KMS-11 (cell line): Measurements from ENCODE around the gene ARHGAP9.

ENCODE experiments used
- H2AFZ ChIP-seq: fragments of 200-600 bp; sonication (generic); 2 replicates; pipeline ENCODE4 v1.6.1; 2016; ENCODE audit warnings: antibody characterized with exemption, mixed run types, low read depth
- H3K27ac ChIP-seq: fragments of 200-600 bp; sonication (generic); 2 replicates; pipeline ENCODE4 v1.6.1; 2016; ENCODE audit warnings: mild to moderate bottlenecking, mixed run types
- H3K27me3 ChIP-seq: fragments of 200-600 bp; sonication (generic); 2 replicates; pipeline ENCODE4 v1.6.1; 2017; ENCODE audit warnings: mild to moderate bottlenecking, low read depth, mixed run types, moderate library complexity; ENCODE audit not compliant: insufficient read depth
- H3K36me3 ChIP-seq: fragments of 200-600 bp; sonication (generic); 2 replicates; pipeline ENCODE4 v1.6.1; 2017; ENCODE audit warnings: mild to moderate bottlenecking, mixed run types; ENCODE audit not compliant: insufficient read depth
- H3K4me1 ChIP-seq: fragments of 200-600 bp; sonication (generic); 2 replicates; pipeline ENCODE4 v1.6.1; 2016; ENCODE audit warnings: mild to moderate bottlenecking, low read depth, mixed run types; ENCODE audit not compliant: poor library complexity, severe bottlenecking
- H3K4me2 ChIP-seq: fragments of 200-600 bp; sonication (generic); 2 replicates; pipeline ENCODE4 v1.7.0; 2016; ENCODE audit warnings: mild to moderate bottlenecking, mixed run types
- H3K4me3 ChIP-seq: fragments of 200-600 bp; sonication (generic); IDR thresholded peaks from 2 replicates; pipeline ENCODE4 v1.6.1; 2017; ENCODE audit warnings: low read depth, low read length, mixed read lengths; ENCODE audit not compliant: insufficient read depth
- H3K79me2 ChIP-seq: fragments of 200-600 bp; sonication (generic); 2 replicates; pipeline ENCODE4 v1.6.1; 2016; ENCODE audit warnings: low read depth, mixed run types; ENCODE audit not compliant: insufficient read depth
- H3K9ac ChIP-seq: fragments of 200-600 bp; sonication (generic); 2 replicates; pipeline ENCODE4 v1.6.1; 2016; ENCODE audit warnings: mild to moderate bottlenecking, mixed run types
- H4K20me1 ChIP-seq: fragments of 200-600 bp; sonication (generic); 2 replicates; pipeline ENCODE4 v1.6.1; 2016; ENCODE audit warnings: mild to moderate bottlenecking, mixed run types; ENCODE audit not compliant: insufficient read depth
- TF ChIP-seq, protein P1 (sequence below): fragments of 200-600 bp; sonication (generic); conservative IDR thresholded peaks from 2 replicates; pipeline ENCODE4 v1.6.1; 2017; ENCODE audit warnings: low read depth, mild to moderate bottlenecking, antibody characterized with exemption, low read length, moderate library complexity, mixed read lengths

Gene ARHGAP9

DNA sequence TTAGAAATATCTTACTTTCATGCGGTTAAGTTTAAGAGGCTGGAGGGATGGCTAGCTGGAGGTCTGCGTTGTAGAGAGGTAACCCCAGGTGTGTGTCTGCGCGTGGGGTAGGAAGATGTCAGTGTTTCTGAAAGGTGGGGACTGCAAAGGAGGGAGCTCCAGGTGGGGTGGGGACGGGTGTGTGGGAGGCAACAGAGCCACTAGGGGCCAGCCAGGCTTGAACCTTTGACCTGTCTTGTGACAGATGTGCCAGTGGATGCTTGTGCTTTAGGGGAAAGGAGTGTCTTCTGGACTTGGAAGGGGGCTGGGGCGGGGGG lies 19.2 kb downstream of the ARHGAP9 start:
- Histone ChIP-seq H3K27ac (no peak overlapping the region), H4K20me1 (no peaks in the 10 kb centered on the region), H3K79me2 (no peaks in the 10 kb centered on the region), H3K4me3 (no peak overlapping the region), H3K9ac (no peak overlapping the region), H3K4me1 (peaks cover 50% of the 10 kb centered on the region), H3K36me3 (no peaks in the 10 kb centered on the region), H3K4me2 (peak overlapping the region; percentile 88), H3K27me3 (peaks cover 43% of the 10 kb centered on the region), H2AFZ (no peak overlapping the region; the same call in 1 of the 2 replicates)
- TF ChIP-seq, protein P1, sequence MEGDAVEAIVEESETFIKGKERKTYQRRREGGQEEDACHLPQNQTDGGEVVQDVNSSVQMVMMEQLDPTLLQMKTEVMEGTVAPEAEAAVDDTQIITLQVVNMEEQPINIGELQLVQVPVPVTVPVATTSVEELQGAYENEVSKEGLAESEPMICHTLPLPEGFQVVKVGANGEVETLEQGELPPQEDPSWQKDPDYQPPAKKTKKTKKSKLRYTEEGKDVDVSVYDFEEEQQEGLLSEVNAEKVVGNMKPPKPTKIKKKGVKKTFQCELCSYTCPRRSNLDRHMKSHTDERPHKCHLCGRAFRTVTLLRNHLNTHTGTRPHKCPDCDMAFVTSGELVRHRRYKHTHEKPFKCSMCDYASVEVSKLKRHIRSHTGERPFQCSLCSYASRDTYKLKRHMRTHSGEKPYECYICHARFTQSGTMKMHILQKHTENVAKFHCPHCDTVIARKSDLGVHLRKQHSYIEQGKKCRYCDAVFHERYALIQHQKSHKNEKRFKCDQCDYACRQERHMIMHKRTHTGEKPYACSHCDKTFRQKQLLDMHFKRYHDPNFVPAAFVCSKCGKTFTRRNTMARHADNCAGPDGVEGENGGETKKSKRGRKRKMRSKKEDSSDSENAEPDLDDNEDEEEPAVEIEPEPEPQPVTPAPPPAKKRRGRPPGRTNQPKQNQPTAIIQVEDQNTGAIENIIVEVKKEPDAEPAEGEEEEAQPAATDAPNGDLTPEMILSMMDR: no peak

DNA sequence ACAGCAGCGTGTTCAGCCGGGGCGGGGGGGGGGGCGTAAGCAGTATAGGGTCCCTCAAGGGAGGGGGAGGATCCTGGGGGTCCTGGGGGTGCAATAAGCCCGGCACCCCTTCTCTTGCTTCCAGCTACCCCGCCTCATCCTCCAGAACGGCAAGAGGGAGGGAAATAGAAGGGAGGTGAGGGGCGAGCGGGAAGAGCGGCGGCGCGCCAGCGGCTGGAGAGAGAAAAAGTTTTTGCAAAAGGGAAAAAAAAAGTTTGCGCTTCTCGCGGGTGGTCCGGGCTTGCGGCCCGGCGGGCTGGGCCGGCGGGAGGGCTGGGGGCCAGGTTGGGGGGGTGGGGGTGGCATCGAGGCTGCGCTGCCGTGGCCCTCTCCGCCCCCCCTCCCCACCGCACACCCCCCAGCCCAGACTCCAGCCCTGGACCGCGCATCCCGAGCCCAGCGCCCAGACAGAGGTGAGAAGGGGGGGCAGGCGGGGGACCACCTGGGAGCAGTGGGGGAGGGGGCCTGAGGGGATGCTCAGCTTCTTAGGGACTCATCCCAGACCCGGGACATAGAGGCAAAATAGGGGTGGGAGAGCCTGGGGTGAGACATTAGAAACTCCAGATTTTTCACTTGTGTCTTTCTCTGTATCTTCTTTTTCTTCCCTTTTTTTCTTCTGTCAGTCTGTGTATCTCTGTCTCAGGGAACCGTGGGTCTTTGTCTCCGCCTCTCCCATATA lies 19.8 kb downstream of the ARHGAP9 start, which contains the start of gene GLI1:
GLI1 (plus strand) TSS at position 36 of the 718 bp plus-strand sequence. CDS start 3,907 bp downstream, outside the sequence.
- H3K4me1 ChIP-seq: peaks cover 55% of the 10 kb centered on the region
- TF ChIP-seq, protein P1: no peak
- H3K79me2 ChIP-seq: no peaks in the 10 kb centered on the region
- no peaks in the 10 kb centered on the region for H3K36me3 ChIP-seq
- peak within 1 kb of the TSS; percentile 40 for H3K9ac ChIP-seq
- H2AFZ ChIP-seq: peak within 1 kb of the TSS; percentile 95
- peak within 1 kb of the TSS; percentile 88 for H3K4me3 ChIP-seq
- peaks cover 37% of the 10 kb centered on the region for H3K27me3 ChIP-seq
- no peaks in the 10 kb centered on the region for H4K20me1 ChIP-seq
- peak within 1 kb of the TSS; percentile 90 for H3K4me2 ChIP-seq
- H3K27ac ChIP-seq: peak within 1 kb of the TSS; percentile 47

DNA sequence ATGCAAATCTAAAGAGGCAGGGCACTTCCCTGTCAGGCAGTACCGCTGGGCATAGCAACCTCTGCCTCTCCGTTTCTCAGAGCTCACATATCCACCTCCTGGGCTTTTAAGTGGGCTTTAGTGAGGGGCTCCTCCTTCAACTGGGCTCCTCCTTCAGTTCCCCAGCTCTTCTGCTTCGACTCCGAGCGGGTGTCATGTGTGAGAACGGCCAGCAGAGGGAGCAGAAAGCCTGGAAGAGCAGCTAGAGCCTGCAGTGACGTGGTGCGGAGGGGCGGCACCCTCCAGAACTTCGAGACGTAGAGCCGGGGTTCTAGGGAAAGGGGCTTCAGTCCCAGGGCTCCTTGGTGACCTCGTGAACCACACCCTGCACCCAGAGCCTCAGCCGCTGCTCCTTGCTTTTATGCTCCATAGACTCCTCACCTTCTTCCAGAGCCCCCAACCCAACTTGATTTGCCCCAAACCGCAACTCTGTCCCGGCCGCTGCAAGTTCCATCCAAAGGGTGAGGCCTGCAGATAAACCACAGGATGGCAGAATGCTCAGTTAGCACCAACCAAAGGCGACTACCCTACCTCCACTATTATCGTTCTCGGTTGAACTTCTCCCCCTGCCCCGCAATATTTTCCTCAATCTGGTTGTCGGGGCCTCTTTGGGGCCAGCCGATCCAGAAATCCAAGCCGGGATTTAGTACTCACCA lies 20.5 kb downstream of the ARHGAP9 start:
- H3K79me2 ChIP-seq: no peaks in the 10 kb centered on the region
- peak overlapping the region; percentile 95 for H2AFZ ChIP-seq
- H4K20me1 ChIP-seq: no peaks in the 10 kb centered on the region
- TF ChIP-seq, protein P1: peak; percentile 100
- peak overlapping the region; percentile 88 for H3K4me3 ChIP-seq
- H3K27me3 ChIP-seq: peaks cover 30% of the 10 kb centered on the region
- H3K4me1 ChIP-seq: peaks cover 62% of the 10 kb centered on the region
- H3K27ac ChIP-seq: peak overlapping the region; percentile 47
- H3K36me3 ChIP-seq: no peaks in the 10 kb centered on the region
- H3K9ac ChIP-seq: peak overlapping the region; percentile 40
- peak overlapping the region; percentile 90 for H3K4me2 ChIP-seq

DNA sequence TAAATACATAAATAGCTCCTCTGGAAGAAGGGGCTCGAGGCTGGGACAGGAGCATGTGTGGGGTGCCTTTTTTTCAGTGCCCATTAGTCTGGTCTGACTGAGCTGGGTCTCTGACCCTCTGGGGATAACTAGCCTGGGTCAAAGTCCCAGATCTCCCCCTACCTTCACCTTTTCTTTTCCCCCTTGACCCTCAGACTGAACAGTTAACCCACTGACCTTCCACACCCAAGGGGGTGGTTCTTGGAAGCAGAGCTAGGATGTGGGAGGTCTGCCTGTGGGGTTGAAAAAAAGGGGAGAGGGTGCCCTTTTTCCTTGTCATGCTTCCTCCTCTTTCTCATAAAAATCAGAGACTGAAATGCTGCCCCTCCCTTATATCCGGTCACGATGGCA lies 21.0 kb downstream of the ARHGAP9 start:
- Histone ChIP-seq H3K36me3 (no peaks in the 10 kb centered on the region), H3K4me2 (peak overlapping the region; percentile 90), H3K27ac (peak overlapping the region; percentile 47), H3K4me3 (no peak overlapping the region), H3K9ac (peak overlapping the region; percentile 40), H4K20me1 (no peaks in the 10 kb centered on the region), H2AFZ (peak overlapping the region; percentile 95), H3K4me1 (peaks cover 67% of the 10 kb centered on the region), H3K27me3 (peaks cover 26% of the 10 kb centered on the region), H3K79me2 (no peaks in the 10 kb centered on the region)
- TF ChIP-seq, protein P1: no peak
